Left kidney (tissue), 2 donors: ENCODE results near the gene NDOR1. TPM values are rescaled to one million over a fixed set of nuclear protein-coding genes. Genes with fewer than 3 reads are reported as not detected.

Experiments
- DNase-seq: peaks from one replicate; pipeline ENCODE4 v3.0.0-alpha.2; 2013
- polyA plus RNA-seq: library from polyadenylated mRNA; unstranded; fragments of 120-200 nt; gene quantifications from one replicate; pipeline ENCODE4 v1.2.1, GENCODE V29; 2013; ENCODE audit not compliant: insufficient read length

Gene NDOR1
- polyA plus RNA-seq, 1 donor, result 12.2 TPM

DNA sequence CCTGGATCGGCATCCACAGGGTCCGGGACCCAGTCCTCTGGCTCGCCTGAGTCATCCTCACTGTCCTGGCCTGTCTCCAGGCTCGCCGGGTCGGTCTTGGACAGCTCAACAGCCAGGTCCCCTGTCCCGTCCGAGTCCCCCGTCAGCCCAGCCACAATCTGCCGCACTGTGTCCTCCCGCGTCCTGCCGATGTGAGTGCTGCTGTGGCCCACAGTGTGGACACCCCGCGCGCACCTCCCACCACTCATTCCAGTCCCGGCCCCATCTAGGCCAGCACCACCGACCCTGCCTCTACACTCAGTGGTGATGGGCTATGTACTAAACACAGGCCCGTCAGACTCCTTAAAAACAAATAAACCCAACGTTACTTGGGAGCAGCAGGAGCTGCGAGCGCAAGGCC lies 23.8 kb upstream of the NDOR1 start:
- DNase-seq, result no peak

DNA sequence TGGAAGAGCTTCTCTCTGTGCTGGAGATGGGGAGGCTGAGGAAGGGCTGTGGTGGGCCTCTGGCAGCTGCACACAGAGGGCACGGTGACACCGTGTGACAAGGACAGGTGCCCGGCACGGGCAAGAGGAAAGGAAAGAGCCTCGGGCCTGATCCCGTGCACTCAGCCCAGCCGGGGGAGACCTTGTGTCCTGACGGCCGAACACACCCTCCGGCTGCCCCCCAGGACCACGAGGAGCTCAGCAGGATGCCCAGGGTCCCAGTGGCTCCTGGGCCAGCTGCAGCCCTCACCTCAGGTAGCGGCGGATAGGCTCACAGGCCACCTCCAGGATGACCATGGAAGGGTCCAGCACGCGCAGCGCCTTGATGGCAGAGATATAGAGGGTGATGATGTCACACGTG lies 22.7 kb upstream of the NDOR1 start:
- no peak for DNase-seq

- DNase-seq, result no peak
Measured at GRCh38 chr9:137183980-137184595, 21.4 kb upstream of the NDOR1 start.

- DNase-seq, result no peak
Measured at GRCh38 chr9:137184881-137185660, 20.4 kb upstream of the NDOR1 start.

GRCh38 chr9:137185921-137186320 lies 19.6 kb upstream of the NDOR1 start:
- no peak for DNase-seq

DNA sequence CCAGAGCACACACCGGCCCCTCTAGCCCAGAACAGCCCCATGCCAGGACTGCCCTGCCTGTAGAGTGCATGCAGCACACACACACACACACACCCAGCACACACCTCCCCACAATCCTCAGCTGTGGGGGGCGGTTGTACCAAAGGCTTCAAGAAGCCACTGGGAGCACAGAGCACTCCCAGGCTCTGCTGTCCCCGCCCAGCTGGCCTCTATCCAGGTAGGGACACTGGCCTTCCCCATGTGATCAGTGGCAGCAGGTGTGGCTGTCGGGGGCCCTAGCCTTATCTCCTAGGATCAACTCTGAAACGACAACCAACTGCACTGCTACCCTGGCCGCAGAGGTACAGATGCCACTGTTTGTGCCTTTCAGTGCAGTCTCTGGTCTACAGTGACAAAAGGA lies 19.1 kb upstream of the NDOR1 start:
- no peak for DNase-seq

DNA sequence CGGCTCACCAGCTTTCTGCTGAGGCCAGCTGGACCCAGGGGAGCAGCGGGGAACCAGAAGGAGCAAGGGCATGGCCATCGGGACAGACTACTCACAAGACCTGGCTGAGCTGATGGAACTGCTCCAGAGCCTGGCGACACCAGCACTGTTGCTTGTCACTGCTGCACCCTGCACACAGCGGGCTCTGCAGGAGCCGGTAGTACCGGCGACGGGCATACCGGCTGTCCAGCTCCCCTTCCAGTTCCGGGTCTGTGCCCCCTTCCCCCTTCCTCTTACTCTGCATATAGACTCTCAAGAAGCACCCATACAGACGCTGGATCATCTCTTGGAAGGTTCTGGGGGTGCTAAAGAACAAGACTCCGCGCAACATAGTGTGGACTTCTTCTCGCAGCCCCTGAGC lies 18.1 kb upstream of the NDOR1 start:
- no peak for DNase-seq

DNA sequence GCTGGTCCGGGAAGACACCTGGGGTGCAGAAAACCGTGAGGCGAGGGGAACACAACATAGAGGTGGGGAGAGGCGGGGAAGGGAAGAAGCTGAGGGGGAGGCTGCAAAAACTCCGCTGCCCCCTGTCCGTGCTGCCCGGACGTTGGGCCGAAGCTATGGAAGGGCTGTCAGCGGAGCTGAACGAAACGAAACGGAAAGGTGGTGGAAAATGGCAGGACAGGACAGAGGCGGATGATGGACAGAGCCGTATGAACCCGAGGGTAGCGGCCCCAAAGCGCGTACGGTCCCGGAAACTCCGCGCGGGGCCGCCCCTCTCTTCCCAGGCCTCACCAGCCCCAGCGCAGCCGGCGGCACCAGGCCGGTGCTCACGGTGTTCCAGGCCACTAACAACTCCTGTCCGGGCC lies 17.4 kb upstream of the NDOR1 start:
- DNase-seq, result no peak

DNA sequence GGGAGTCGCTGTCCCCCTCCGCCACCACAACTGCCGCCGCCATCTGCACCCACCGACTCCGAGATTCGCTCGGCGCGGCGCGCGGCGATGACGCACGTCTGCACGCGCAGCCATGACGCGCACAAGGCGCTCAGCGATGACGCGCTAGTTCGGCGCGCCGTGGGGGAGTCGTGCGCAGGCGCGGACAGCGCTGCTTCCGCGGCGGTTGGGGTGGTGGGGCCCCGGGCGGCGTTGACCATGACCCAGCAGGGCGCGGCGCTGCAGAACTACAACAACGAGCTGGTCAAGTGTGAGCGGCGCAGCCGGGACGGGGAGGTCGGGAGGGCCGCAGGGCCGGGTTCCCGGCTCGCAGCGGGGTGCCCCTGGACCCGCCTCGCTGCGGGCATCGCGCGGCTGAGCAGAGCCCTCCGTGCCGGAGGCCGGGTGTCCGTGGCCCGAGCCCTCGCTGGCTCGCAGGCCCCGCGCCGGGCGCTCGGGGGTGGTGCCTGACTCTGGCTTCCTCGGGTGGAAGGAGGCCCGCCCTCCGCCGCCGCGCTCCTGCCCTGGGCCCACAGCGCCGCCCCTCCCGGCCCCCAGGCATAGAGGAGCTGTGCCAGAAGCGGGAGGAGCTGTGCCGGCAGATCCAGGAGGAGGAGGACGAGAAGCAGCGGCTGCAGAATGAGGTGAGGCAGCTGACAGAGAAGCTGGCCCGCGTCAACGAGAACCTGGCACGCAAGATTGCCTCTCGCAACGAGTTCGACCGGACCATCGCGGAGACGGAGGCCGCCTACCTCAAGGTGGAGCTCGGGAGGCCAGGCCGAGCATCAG lies 16.8 kb upstream of the NDOR1 start, which contains the start of the genes ANAPC2 and SSNA1:
ANAPC2 (minus strand) TSS at position 71 of the 807 bp plus-strand sequence; CDS start at position 43, 28 bp downstream.
SSNA1 (plus strand) TSS at position 187 of the 807 bp plus-strand sequence; CDS start at position 238, 51 bp downstream.
- DNase-seq, result peak; percentile 93

DNA sequence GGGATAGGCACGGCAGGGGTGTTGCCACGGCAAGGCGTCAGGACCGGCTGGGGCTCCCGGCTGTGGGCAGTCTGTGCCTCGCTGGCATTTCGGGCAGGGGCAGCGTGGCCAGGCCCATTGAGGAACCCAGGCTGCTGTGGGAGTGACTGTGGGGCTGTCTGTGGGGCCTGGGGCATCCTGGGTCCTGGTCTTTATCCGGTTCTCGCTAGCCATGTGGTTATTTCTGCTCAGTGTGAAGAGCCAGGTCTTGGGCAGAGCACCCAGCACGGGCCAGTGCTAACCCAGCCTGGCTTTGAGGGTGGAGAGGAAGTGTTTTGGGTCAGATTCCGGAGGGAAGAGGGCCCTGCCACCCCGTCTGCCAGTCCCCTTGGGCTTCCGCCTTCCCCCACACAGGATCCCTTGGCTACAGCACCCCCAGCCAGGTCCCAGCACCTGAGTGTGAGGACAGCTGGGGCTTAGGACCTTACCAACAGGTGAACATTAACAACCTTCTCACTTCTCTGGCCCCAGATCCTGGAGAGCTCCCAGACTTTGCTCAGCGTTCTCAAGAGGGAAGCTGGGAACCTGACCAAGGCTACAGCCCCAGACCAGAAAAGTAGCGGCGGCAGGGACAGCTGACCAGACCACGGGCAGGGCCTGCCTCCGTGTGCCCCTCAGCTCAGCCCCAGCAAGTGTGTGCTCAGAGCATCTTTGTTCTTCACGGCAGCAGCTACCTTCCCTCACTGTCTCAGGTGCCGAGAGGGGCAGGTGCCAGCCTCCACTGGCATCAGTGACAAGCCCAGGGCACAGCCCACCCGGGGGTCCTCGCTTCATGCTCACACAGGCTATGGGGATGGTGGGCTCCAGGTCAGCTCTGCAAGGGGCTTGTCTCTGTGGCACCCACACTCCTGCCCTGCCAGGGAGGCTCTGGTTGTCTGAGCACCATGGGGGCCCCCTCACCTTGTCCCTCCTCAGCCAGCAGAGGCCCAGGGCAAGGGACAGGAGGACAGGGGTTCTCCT lies 15.9 kb upstream of the NDOR1 start:
- DNase-seq, result no peak

DNA sequence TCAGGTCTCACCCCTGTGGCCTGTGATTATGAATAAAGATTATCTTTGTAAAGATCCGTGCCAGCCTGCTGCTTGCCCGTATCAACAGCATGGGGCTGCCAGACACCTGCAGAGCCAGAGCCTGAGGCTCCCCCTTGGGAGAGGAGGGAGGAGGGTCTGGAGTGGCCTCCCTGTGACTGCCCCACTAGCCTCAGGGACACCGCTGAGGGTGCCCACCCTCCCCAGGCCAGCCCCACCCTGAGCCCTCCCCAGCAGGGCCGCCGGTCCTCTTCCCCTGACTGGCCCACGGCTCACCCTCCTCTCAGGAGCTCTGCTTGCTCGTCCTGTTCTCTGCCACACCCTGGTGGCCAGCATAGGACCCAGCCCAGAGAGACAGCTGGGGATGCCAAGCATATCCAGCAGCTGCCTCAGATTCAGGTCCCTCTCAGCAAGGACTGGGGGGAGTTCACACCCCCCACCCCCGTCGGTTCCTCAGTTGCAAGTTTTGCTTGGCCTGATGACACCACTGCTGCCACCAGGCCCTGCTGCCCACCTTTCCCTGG lies 15.1 kb upstream of the NDOR1 start:
- DNase-seq, result no peak

GRCh38 chr9:137191245-137191644 lies 14.3 kb upstream of the NDOR1 start:
- DNase-seq, result no peak

- DNase-seq, result no peak
Measured at GRCh38 chr9:137191691-137192447, 13.6 kb upstream of the NDOR1 start.

- no peak for DNase-seq
Measured at GRCh38 chr9:137192448-137192780, 13.1 kb upstream of the NDOR1 start.

DNA sequence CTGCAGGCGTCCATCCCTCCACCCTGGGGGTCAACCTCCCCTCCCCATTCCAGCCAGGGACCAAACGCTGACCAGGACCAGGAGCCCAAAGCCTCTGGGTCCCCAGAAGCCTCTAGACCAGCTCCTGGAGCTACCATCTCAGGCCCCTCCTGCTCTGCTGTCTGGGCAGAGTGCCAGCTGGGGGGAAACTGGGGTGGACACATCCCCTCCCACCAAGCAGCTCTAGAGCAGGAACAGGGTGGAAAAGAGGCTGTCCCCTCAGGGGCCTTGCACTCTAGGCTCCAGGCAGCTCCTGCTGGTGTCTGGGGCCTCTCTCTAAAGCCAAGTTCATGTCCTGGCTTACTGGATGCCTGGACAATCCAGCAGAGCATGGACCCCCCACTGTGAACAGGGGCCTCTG lies 12.6 kb upstream of the NDOR1 start:
- DNase-seq, result no peak

GRCh38 chr9:137193771-137194170 lies 11.7 kb upstream of the NDOR1 start:
- no peak for DNase-seq

GRCh38 chr9:137194388-137194787 lies 11.1 kb upstream of the NDOR1 start:
- no peak for DNase-seq

GRCh38 chr9:137194909-137195308 lies 10.6 kb upstream of the NDOR1 start:
- DNase-seq, result no peak

DNA sequence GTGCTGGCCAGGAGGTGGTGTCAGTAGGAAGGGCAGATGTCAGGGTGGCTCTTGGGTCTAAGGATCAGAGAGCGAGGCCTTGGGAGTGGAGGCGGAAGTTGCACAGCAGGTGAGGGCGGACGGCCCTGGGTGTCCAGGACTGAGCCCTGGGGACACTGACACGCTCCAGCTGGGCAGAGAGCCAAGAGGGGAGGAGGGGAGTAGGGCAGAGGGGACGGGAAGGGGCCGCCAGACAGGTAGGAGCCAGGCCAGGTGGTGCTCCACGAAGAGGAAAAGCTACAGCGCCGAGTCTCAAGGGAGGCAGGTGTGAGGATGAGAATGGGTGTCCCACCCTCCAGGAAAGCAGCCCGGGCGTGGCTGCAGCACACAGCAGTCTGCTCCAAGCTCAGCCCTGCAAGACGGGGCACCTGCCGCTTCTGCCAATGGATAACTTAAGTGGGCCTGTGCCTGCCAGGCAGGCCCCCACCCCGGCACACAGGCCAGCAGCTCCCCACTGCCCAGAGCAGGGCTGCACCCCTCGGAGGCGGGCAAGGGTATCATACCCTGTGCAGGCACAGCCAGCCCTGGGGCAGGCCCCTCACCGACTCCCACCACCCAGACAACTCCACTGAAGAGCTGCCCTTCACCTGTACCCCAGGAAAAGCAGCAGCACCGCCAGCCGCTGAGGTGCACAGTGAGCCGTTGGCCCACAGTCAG lies 9.8 kb upstream of the NDOR1 start:
- DNase-seq, result no peak
